Vagina (tissue), 2 donors: ENCODE results near the gene MPRIP. TPM values are rescaled to one million over a fixed set of nuclear protein-coding genes. Genes with fewer than 3 reads are reported as not detected.

Experiments used
- DNase-seq, 2 donors: peaks; one replicate each; pipeline ENCODE4 v3.0.0-alpha.2; 2017; ENCODE audit errors: extremely low spot score in 2 of 2
- H3K27ac ChIP-seq: fragments of 200-600 bp; sonication (generic); one replicate; pipeline ENCODE4 v1.5.1; 2019
- H3K27me3 ChIP-seq: fragments of 200-600 bp; sonication (generic); one replicate; pipeline ENCODE4 v1.5.1; 2019
- H3K36me3 ChIP-seq, 2 donors: fragments of 200-600 bp; sonication (generic); one replicate each; pipeline ENCODE4 v1.5.1; 2017 to 2019
- H3K4me1 ChIP-seq: fragments of 200-600 bp; sonication (generic); one replicate; pipeline ENCODE4 v1.5.1; 2019
- H3K4me3 ChIP-seq, 2 donors: fragments of 200-600 bp; sonication (generic); 1 replicate in 1 of 2; 2 replicates in 1 of 2; pipeline ENCODE4 v1.5.1; 2016 to 2019
- H3K9me3 ChIP-seq: fragments of 200-600 bp; sonication (generic); one replicate; pipeline ENCODE4 v1.5.1; 2019
- POLR2A ChIP-seq, 2 donors: fragments of 450-650 bp; IDR thresholded peaks; one replicate each; pipeline ENCODE4 v1.6.1; 2017; ENCODE audit warnings: antibody characterized with exemption in 2 of 2, mild to moderate bottlenecking in 2 of 2, moderate library complexity in 2 of 2
- POLR2AphosphoS5 ChIP-seq, 2 donors: sonication (generic); formaldehyde crosslinking; IDR thresholded peaks; one replicate each; pipeline ENCODE4 v1.9.0; 2017; ENCODE audit warnings: antibody characterized with exemption in 2 of 2, mild to moderate bottlenecking in 2 of 2, low read depth in 1 of 2; ENCODE audit not compliant: insufficient read depth in 1 of 2
- intact Hi-C: fragments of 100-400 bp; cut with DNase I; formaldehyde crosslinking; loops from one replicate; pipeline ENCODE4 v1.15.1; 2023
- total RNA-seq: library from RNA; depleted of rRNA; stranded (reverse); fragments of >200 nt; gene quantifications from one replicate; pipeline ENCODE4 v1.2.3, GENCODE V29; 2016
- TF ChIP-seq, protein P1 (sequence below), 3 experiments: fragments of 450-650 bp in 2 of 3; fragments of 200-600 bp in 1 of 3; sonication (generic) in 1 of 3; IDR thresholded peaks; one replicate each; pipeline ENCODE4 v1.5.1; 2017 to 2019; ENCODE audit warnings: antibody characterized with exemption in 3 of 3, mild to moderate bottlenecking in 2 of 3, moderate library complexity in 2 of 3

The MPRIP gene
- total RNA-seq, 1 donor from 2014 or later, result 202 TPM

DNA sequence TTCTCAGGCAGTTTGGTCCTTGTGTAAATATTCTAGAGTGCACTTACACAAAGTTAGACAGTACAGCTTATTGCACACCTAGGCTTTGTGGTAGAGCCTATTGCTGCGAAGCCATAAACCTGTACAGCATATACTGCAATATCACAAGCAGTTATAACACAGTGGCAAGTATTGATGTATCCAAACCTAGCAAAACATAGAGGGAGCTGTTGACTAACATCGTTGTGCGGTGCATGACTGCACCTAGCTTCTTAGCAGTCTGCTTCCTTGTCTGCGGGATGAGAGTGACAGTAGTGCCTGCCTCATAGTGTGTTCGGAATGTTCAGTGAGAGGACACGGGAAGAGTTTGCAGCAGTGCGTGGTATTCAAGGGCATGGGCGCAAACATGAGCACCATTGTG is 78.9 kb downstream of the MPRIP start:
- H3K4me3 ChIP-seq, result no peak overlapping the region
- intact Hi-C loops, result no loop called here
- no peaks in the 10 kb centered on the region for H3K9me3 ChIP-seq

DNA sequence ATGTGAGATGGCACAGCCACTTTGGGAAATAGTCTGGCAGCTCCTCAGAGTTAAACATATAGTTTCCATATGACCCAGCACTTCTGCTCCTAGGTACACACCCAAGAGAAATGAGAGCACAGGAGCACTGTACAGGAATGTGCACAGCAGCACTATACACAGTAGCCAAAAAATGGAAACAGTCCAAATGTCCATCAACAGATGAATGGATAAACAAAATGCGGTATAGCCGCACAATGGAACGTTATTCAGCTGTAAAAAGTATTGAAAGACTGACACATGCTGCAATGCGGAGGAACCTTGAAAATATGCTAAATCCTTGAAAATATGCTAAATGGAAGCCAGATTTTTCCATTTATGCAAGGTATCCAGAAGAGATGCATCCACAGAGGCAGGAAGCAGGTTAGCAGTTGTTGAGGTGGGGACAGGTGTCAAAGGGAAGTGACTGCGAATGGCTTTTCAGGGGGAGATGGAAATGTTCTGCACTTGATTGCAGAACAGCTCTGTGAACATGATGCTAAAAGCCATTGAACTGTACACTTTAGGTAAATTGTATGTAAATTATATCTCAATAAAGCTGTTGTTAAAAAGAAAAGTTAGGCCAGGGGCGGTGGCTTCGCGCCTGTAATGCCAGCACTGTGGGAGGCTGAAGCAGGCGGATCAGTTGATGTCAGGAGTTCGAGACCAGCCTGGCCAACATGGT is 80.7 kb downstream of the MPRIP start:
- H3K4me1 ChIP-seq, result peaks cover 77% of the 10 kb centered on the region
- no peaks in the 10 kb centered on the region for H3K9me3 ChIP-seq
- H3K4me3 ChIP-seq, result no peak overlapping the region
- H3K36me3 ChIP-seq, result no peaks in the 10 kb centered on the region
- TF ChIP-seq POLR2A (IDR thresholded peaks at IDR 0.05) (no peak), POLR2AphosphoS5 (IDR thresholded peaks at IDR 0.05; ENCODE audit: insufficient read depth in 1 of 2, low read depth in 1 of 2) (no peak)
- TF ChIP-seq, protein P1, sequence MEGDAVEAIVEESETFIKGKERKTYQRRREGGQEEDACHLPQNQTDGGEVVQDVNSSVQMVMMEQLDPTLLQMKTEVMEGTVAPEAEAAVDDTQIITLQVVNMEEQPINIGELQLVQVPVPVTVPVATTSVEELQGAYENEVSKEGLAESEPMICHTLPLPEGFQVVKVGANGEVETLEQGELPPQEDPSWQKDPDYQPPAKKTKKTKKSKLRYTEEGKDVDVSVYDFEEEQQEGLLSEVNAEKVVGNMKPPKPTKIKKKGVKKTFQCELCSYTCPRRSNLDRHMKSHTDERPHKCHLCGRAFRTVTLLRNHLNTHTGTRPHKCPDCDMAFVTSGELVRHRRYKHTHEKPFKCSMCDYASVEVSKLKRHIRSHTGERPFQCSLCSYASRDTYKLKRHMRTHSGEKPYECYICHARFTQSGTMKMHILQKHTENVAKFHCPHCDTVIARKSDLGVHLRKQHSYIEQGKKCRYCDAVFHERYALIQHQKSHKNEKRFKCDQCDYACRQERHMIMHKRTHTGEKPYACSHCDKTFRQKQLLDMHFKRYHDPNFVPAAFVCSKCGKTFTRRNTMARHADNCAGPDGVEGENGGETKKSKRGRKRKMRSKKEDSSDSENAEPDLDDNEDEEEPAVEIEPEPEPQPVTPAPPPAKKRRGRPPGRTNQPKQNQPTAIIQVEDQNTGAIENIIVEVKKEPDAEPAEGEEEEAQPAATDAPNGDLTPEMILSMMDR (IDR thresholded peaks at IDR 0.05), result no peak
- no peak for DNase-seq
- H3K27ac ChIP-seq, result no peak overlapping the region
- intact Hi-C loops, result no loop called here
- no peaks in the 10 kb centered on the region for H3K27me3 ChIP-seq

More for the DNA sequence above, 78.9 kb downstream of the MPRIP start:
- no peaks in the 10 kb centered on the region for H3K36me3 ChIP-seq
- peaks cover 83% of the 10 kb centered on the region for H3K4me1 ChIP-seq
- DNase-seq, result no peak
- TF ChIP-seq POLR2AphosphoS5 (IDR thresholded peaks at IDR 0.05; ENCODE audit: insufficient read depth in 1 of 2, low read depth in 1 of 2), result no peak
- TF ChIP-seq, protein P1 (IDR thresholded peaks at IDR 0.05), result no peak
- no peak for TF ChIP-seq POLR2A (IDR thresholded peaks at IDR 0.05)
- no peaks in the 10 kb centered on the region for H3K27me3 ChIP-seq
- peak overlapping the region; percentile 65 for H3K27ac ChIP-seq

DNA sequence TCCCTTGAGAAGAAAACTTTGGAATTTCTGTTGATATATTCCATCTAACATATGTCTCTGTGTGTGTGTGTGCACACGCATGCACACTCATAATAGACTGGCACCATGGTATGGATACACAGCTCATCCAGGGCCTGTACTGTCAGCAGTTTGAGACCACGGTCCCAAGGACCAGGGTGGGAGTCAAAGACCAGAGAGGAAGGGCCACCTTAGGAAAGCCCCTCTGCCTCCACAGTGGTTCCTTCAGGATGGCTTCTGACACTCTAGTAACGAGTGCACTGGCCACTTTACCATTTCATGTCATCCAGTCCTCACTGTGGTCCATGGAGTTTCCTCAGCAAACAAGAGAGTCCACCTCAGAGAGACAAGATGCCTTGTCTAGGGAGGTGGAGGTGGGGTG is 82.1 kb downstream of the MPRIP start:
- H3K27ac ChIP-seq, result no peak overlapping the region
- no peak for DNase-seq
- intact Hi-C loops, result no loop called here
- H3K36me3 ChIP-seq, result no peaks in the 10 kb centered on the region
- peaks cover 73% of the 10 kb centered on the region for H3K4me1 ChIP-seq
- TF ChIP-seq POLR2AphosphoS5 (IDR thresholded peaks at IDR 0.05; ENCODE audit: insufficient read depth in 1 of 2, low read depth in 1 of 2), result no peak
- TF ChIP-seq, protein P1 (IDR thresholded peaks at IDR 0.05), result no peak
- no peak for TF ChIP-seq POLR2A (IDR thresholded peaks at IDR 0.05)
- H3K4me3 ChIP-seq, result no peak overlapping the region
- no peaks in the 10 kb centered on the region for H3K9me3 ChIP-seq
- H3K27me3 ChIP-seq, result no peaks in the 10 kb centered on the region

DNA sequence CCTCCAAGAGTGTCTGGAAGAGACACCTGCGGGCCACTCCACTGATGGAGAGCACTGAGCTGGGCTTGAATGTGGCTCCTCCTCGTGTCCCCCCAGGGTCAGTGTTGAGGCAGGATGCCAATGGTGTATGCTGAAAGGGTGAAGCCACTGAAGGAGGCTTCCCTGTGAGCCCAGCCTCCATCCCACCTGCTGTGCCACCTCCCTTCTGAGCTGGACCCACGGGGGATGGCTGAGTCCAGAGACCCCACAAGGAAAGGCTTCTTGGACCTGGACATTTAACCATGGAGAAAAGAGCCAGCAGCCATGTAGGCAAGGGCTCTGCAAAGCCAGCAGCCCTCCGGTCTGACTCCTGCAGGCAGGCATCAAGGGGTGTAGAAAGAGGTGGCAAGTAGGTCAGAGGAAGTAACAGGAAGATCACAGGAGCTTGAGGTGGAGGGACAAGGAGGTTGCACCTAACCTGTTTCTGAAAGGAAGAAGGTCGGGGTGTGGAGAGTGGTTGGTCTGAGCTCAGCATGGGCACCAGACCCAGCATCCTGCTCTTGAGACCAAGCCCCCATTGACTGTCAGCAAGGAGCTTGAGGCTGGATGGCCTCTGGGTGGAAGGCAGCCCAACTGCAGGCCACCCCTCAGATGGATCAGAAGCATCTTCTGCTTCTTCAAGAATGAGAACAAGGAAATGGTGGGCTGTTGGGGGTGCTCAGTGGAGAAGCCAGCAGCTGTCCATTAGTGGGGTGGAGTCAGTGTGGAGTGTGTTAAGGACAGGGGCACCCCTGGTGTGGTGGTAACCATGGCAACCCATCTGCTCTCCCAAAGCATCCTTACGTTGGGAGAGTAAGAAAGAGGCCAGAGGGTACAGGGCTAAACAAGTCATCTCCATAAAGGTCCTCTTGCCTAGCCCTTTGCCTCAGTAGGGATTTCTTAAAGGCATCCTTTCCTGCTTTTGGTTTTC is 83.2 kb downstream of the MPRIP start:
- no peak for DNase-seq
- intact Hi-C loops, result no loop called here
- H3K4me1 ChIP-seq, result peaks cover 70% of the 10 kb centered on the region
- no peak overlapping the region for H3K27ac ChIP-seq
- H3K27me3 ChIP-seq, result no peaks in the 10 kb centered on the region
- H3K36me3 ChIP-seq, result peaks cover 0 to 6% of the 10 kb centered on the region in 2 donors
- no peak overlapping the region for H3K4me3 ChIP-seq
- H3K9me3 ChIP-seq, result no peaks in the 10 kb centered on the region
- TF ChIP-seq, protein P1 (IDR thresholded peaks at IDR 0.05), result no peak
- TF ChIP-seq POLR2A (IDR thresholded peaks at IDR 0.05) (no peak), POLR2AphosphoS5 (IDR thresholded peaks at IDR 0.05; ENCODE audit: insufficient read depth in 1 of 2, low read depth in 1 of 2) (no peak)
